ENCODE results near the gene MTSS2.
A peak's percentile ranks its signal among the peaks of the same experiment; 100 is the strongest.

MTSS2 gene

GRCh38 chr16:70670175-70670574 lies 15.7 kb downstream of the MTSS2 start:
- no peak for DNase-seq

- no peak for DNase-seq
Observed at GRCh38 chr16:70665806-70666735, 19.8 kb downstream of the MTSS2 start.

- DNase-seq = no peak
Observed at GRCh38 chr16:70665113-70665694, 20.6 kb downstream of the MTSS2 start.

GRCh38 chr16:70664325-70665112 lies 21.3 kb downstream of the MTSS2 start:
- no peak for DNase-seq

- DNase-seq = no peak
Observed at GRCh38 chr16:70663524-70664324, 22.1 kb downstream of the MTSS2 start.

- DNase-seq = no peak
Observed at GRCh38 chr16:70662991-70663523, 22.8 kb downstream of the MTSS2 start.

GRCh38 chr16:70661918-70662641 lies 23.8 kb downstream of the MTSS2 start:
- no peak for DNase-seq

- DNase-seq = no peak
Observed at GRCh38 chr16:70661534-70661917, 24.3 kb downstream of the MTSS2 start.

GRCh38 chr16:70660672-70661350 lies 25.0 kb downstream of the MTSS2 start:
- no peak for DNase-seq

- DNase-seq = no peak
Observed at GRCh38 chr16:70659953-70660671, 25.7 kb downstream of the MTSS2 start.

- DNase-seq = no peak
Observed at GRCh38 chr16:70659546-70659945, 26.3 kb downstream of the MTSS2 start.

- DNase-seq = no peak
Observed at GRCh38 chr16:70658921-70659320, 26.9 kb downstream of the MTSS2 start.

- DNase-seq = no peak
Observed at GRCh38 chr16:70657956-70658355, 27.9 kb downstream of the MTSS2 start.

- DNase-seq = no peak
Observed at GRCh38 chr16:70656712-70657263, 29.1 kb downstream of the MTSS2 start.

GRCh38 chr16:70656065-70656711 lies 29.7 kb downstream of the MTSS2 start:
- no peak for DNase-seq

- DNase-seq = peak; percentile 69
Observed at GRCh38 chr16:70653809-70654771, 31.8 kb downstream of the MTSS2 start.

- DNase-seq = no peak
Observed at GRCh38 chr16:70653406-70653805, 32.4 kb downstream of the MTSS2 start.

- no peak for DNase-seq
Observed at GRCh38 chr16:70652322-70652721, 33.5 kb downstream of the MTSS2 start.
